Stomach (tissue), 9 donors: Measurements from ENCODE around the gene FHIP2A. TPM values are rescaled to one million over a fixed set of nuclear protein-coding genes. Genes with fewer than 3 reads are reported as not detected.
A peak's percentile ranks its signal among the peaks of the same experiment; 100 is the strongest.

Source experiments
- DNase-seq, 2 donors: peaks; one replicate each; pipeline versions ENCODE4 v3.0.0 to v3.0.0-alpha.2; 2013 to 2019
- H3K27ac ChIP-seq, 5 donors: fragments of 200-600 bp in 4 of 5; sonication (generic) in 4 of 5; one replicate each; pipeline ENCODE4 v1.5.1; 2013 to 2019; ENCODE audit warnings: mild to moderate bottlenecking in 1 of 5, moderate library complexity in 1 of 5
- H3K27me3 ChIP-seq, 3 donors: fragments of 200-600 bp; sonication (generic); one replicate each; pipeline ENCODE4 v1.5.1; 2017 to 2019; ENCODE audit warnings: mixed run types in 1 of 3
- H3K36me3 ChIP-seq, 4 donors: fragments of 200-600 bp; sonication (generic); 1 replicate in 3 of 4; 2 replicates in 1 of 4; pipeline ENCODE4 v1.5.1; 2016 to 2019
- H3K4me1 ChIP-seq, 4 donors: fragments of 200-600 bp; sonication (generic); one replicate each; pipeline ENCODE4 v1.5.1; 2016 to 2019
- H3K4me3 ChIP-seq, 4 donors: fragments of 200-600 bp; sonication (generic) in 3 of 4; one replicate each; pipeline ENCODE4 v1.5.1; 2016 to 2019; ENCODE audit warnings: mild to moderate bottlenecking in 1 of 4
- H3K9me3 ChIP-seq, 4 donors: fragments of 200-600 bp; sonication (generic); one replicate each; pipeline ENCODE4 v1.5.1; 2016 to 2019
- EP300 ChIP-seq: sonication (generic); formaldehyde crosslinking; IDR thresholded peaks from one replicate; pipeline ENCODE4 v1.6.1; 2017; ENCODE audit warnings: antibody characterized with exemption
- POLR2A ChIP-seq, 4 donors: fragments of 450-650 bp; IDR thresholded peaks; one replicate each; pipeline ENCODE4 v1.6.1; 2016; ENCODE audit warnings: antibody characterized with exemption in 4 of 4, control low read depth in 2 of 4, mild to moderate bottlenecking in 1 of 4, moderate library complexity in 1 of 4
- POLR2AphosphoS5 ChIP-seq, 3 donors: sonication (generic); formaldehyde crosslinking; IDR thresholded peaks; one replicate each; pipeline ENCODE4 v1.6.1; 2016; ENCODE audit warnings: antibody characterized with exemption in 3 of 3
- WGBS, 5 donors: extraction: QIAGEN DNeasy Blood & Tissue Kit in 3 of 5; methylation state at CpG; one replicate each; pipeline versions ENCODE4 v1.1.5 to v1.1.7; 2013 to 2018; 5-methylcytosine and 5-hydroxymethylcytosine counted together
- intact Hi-C: fragments of 100-400 bp; cut with DNase I; formaldehyde crosslinking; loops from one replicate; pipeline ENCODE4 v1.15.1; 2023; ENCODE audit warnings: low total_unique reads
- polyA plus RNA-seq, 3 donors: library from polyadenylated mRNA; stranded (reverse); fragments of 200-250 nt; gene quantifications; one replicate each; pipeline ENCODE4 v1.2.3, GENCODE V29; 2013
- total RNA-seq, 5 donors: library from RNA; depleted of rRNA; stranded (reverse); fragments of >200 nt; gene quantifications; one replicate each; pipeline versions ENCODE4 v1.1.0 to v1.2.3, GENCODE V29; 2014 to 2016
- TF ChIP-seq, protein P1 (sequence below), 7 experiments: fragments of 450-650 bp in 4 of 7; fragments of 200-600 bp in 3 of 7; sonication (generic) in 3 of 7; IDR thresholded peaks; one replicate each; pipeline ENCODE4 v1.5.1; 2016 to 2019; ENCODE audit warnings: antibody characterized with exemption in 7 of 7, control low read depth in 2 of 7, mild to moderate bottlenecking in 1 of 7
- donor health status: healthy with polysubstance abuse.
- donor health status: Bipolar disorder and iron deficiency.
- donor health status: healthy.

The FHIP2A gene
- total and polyA plus RNA-seq, 8 donors, result 0.87 to 264 (median 10.5) TPM

DNA sequence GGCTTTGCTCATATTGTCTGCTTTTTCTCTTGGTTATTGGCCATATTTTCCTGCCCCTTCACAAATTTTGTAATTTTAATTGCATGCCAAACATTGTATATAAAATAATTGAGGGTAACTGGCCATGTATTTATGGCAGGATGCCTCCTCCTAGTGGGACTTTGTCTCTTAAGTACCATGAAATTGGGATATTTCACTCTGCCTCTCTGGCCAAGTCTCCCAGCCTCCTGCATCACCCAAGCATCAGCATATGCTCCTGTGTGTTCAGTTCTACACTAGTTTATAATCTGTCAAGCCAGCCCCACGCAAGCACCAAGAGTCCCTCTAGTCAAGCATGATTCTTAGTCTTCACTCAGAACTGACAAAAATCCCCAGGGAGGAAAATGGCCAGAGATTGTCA lies 44.2 kb upstream of the FHIP2A start:
- WGBS, 5 donors, result 75 to 89% (median 83%) methylated on average over 1 of the region's 1 CpG
- Histone ChIP-seq H3K27me3 (no peaks in the 10 kb centered on the region), H3K4me1 (peaks cover 7 to 21% (median 13%) of the 10 kb centered on the region in 4 donors), H3K36me3 (no peaks in the 10 kb centered on the region), H3K4me3 (no peak overlapping the region), H3K9me3 (no peaks in the 10 kb centered on the region), H3K27ac (no peak overlapping the region)
- intact Hi-C loops, result no loop called here
- TF ChIP-seq POLR2A (IDR thresholded peaks at IDR 0.05), result no peak
- TF ChIP-seq EP300, result no peak
- TF ChIP-seq POLR2AphosphoS5 (IDR thresholded peaks at IDR 0.05), result no peak
- TF ChIP-seq, protein P1, sequence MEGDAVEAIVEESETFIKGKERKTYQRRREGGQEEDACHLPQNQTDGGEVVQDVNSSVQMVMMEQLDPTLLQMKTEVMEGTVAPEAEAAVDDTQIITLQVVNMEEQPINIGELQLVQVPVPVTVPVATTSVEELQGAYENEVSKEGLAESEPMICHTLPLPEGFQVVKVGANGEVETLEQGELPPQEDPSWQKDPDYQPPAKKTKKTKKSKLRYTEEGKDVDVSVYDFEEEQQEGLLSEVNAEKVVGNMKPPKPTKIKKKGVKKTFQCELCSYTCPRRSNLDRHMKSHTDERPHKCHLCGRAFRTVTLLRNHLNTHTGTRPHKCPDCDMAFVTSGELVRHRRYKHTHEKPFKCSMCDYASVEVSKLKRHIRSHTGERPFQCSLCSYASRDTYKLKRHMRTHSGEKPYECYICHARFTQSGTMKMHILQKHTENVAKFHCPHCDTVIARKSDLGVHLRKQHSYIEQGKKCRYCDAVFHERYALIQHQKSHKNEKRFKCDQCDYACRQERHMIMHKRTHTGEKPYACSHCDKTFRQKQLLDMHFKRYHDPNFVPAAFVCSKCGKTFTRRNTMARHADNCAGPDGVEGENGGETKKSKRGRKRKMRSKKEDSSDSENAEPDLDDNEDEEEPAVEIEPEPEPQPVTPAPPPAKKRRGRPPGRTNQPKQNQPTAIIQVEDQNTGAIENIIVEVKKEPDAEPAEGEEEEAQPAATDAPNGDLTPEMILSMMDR (IDR thresholded peaks at IDR 0.05), result no peak
- no peak for DNase-seq

- peak in 1 of 2 donors; percentile 49 for DNase-seq
- WGBS, 5 donors, result 21 to 29% (median 23%) methylated on average over 3 of the region's 3 CpGs
- TF ChIP-seq POLR2AphosphoS5 (IDR thresholded peaks at IDR 0.05) (peak in 1 of 3 donors; percentile 21), EP300 (no peak)
- Histone ChIP-seq H3K27ac (peak overlapping the region; percentile 50 to 78 (median 55)), H3K4me3 (no peak overlapping the region), H3K27me3 (no peaks in the 10 kb centered on the region), H3K4me1 (peaks cover 7 to 30% (median 13%) of the 10 kb centered on the region in 4 donors), H3K36me3 (no peaks in the 10 kb centered on the region), H3K9me3 (no peaks in the 10 kb centered on the region)
- intact Hi-C loops, result no loop called here
Observed at GRCh38 chr10:114779803-114780576, 41.6 kb upstream of the FHIP2A start.

DNA sequence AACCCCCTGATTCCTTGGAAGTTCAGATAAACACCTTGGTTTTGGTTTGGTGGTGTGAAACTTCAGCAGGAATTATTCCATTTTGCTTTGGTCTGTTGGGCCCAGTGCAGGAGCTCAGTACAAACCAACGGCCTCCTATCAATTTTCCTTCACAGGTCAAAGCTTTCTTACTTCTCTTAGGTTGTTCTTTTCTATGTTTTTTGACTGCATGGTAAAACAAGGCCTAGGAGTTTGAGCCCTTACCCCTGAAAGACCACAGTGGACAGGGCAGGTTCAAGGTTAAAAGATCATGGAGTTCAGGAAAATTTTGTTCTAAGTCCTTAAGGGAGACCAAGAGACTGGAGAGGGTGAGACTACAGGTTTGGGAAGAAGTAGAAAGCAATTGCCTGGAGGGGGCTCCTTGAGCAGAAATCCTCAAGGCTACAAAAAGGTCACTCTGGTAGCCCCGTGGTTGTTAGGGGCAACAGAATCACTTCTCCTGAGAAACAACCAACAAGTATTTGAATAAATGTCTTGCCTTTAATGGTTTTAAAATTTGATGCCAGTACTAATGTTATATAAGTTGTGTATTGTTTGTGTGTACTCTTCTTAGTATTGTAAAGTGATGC lies 40.9 kb upstream of the FHIP2A start:
- TF ChIP-seq POLR2AphosphoS5 (IDR thresholded peaks at IDR 0.05), result no peak
- TF ChIP-seq POLR2A (IDR thresholded peaks at IDR 0.05), result no peak
- TF ChIP-seq, protein P1 (IDR thresholded peaks at IDR 0.05), result no peak
- TF ChIP-seq EP300, result no peak
- no peaks in the 10 kb centered on the region for H3K27me3 ChIP-seq
- peak overlapping the region; percentile 50 to 78 (median 55) for H3K27ac ChIP-seq
- no peak for DNase-seq
- no peaks in the 10 kb centered on the region for H3K9me3 ChIP-seq
- no peaks in the 10 kb centered on the region for H3K36me3 ChIP-seq
- intact Hi-C loops, result no loop called here
- peaks cover 7 to 30% (median 13%) of the 10 kb centered on the region in 4 donors for H3K4me1 ChIP-seq
- 48 to 75% (median 54%) methylated on average over 2 of the region's 2 CpGs for WGBS, 5 donors
- H3K4me3 ChIP-seq, result no peak overlapping the region

- intact Hi-C loops, result no loop called here
- DNase-seq, result no peak
- Histone ChIP-seq H3K4me1 (peaks cover 7 to 36% (median 16%) of the 10 kb centered on the region in 4 donors), H3K36me3 (no peaks in the 10 kb centered on the region), H3K27me3 (no peaks in the 10 kb centered on the region), H3K4me3 (no peak overlapping the region), H3K9me3 (no peaks in the 10 kb centered on the region), H3K27ac (no peak overlapping the region)
- WGBS, 5 donors, result 93 to 98% (median 94%) methylated on average over 7 of the region's 7 CpGs
- no peak for TF ChIP-seq POLR2A (IDR thresholded peaks at IDR 0.05)
- no peak for TF ChIP-seq EP300
- TF ChIP-seq POLR2AphosphoS5 (IDR thresholded peaks at IDR 0.05), result no peak
- TF ChIP-seq, protein P1 (IDR thresholded peaks at IDR 0.05), result no peak
Observed at GRCh38 chr10:114782666-114783065, 38.9 kb upstream of the FHIP2A start.
